HG03103 (cell line): ENCODE results near the gene WFDC2.

ENCODE experiments used
- ATAC-seq: cut with Tn5 transposase; IDR thresholded peaks from one replicate; pipeline ENCODE4 v1.9.1; 2021; ENCODE audit warnings: low read depth; ENCODE audit not compliant: unreplicated experiment

Gene WFDC2

GRCh38 chr20:45489083-45489531 lies 19.6 kb downstream of the WFDC2 start:
- no peak for ATAC-seq

- no peak for ATAC-seq
These were observed 26.0 kb downstream of the WFDC2 start for GRCh38 chr20:45495501-45495941.

- no peak for ATAC-seq
These were observed 26.6 kb downstream of the WFDC2 start for GRCh38 chr20:45496166-45496565.

- no peak for ATAC-seq
These were observed 28.5 kb downstream of the WFDC2 start for GRCh38 chr20:45497971-45498494.

- no peak for ATAC-seq
These were observed 30.5 kb downstream of the WFDC2 start for GRCh38 chr20:45500022-45500421.

- no peak for ATAC-seq
These were observed 32.0 kb downstream of the WFDC2 start for GRCh38 chr20:45501600-45501999.

- ATAC-seq = no peak
These were observed 33.0 kb downstream of the WFDC2 start for GRCh38 chr20:45502561-45502960.

GRCh38 chr20:45503403-45503802 lies 33.9 kb downstream of the WFDC2 start:
- no peak for ATAC-seq

GRCh38 chr20:45506398-45506797 lies 36.8 kb downstream of the WFDC2 start:
- ATAC-seq = no peak

- no peak for ATAC-seq
These were observed 37.7 kb downstream of the WFDC2 start for GRCh38 chr20:45507011-45507820.

- ATAC-seq = no peak
These were observed 38.7 kb downstream of the WFDC2 start for GRCh38 chr20:45508068-45508886.

- ATAC-seq = no peak
These were observed 39.5 kb downstream of the WFDC2 start for GRCh38 chr20:45509091-45509490.

GRCh38 chr20:45510242-45510862 lies 40.8 kb downstream of the WFDC2 start:
- no peak for ATAC-seq

GRCh38 chr20:45515147-45515913 lies 45.8 kb downstream of the WFDC2 start, which contains the start of gene SPINT3:
Gene SPINT3, minus strand, starts transcription at chr20:45515622. Its CDS starts 14 bp downstream, at chr20:45515608.
- no peak for ATAC-seq

GRCh38 chr20:45518282-45518681 lies 48.7 kb downstream of the WFDC2 start:
- ATAC-seq = no peak

- ATAC-seq = no peak
These were observed 54.3 kb downstream of the WFDC2 start for GRCh38 chr20:45523821-45524220.

- no peak for ATAC-seq
These were observed 57.7 kb downstream of the WFDC2 start for GRCh38 chr20:45527294-45527693.
